SK-N-SH treated with all-trans-retinoic acid at 6 μM for 48 hours (cell line): ENCODE measurements around the gene RGS9.

Experiments used
- ARNTL ChIP-seq: fragments of 450-650 bp; formaldehyde crosslinking; IDR thresholded peaks from 2 replicates; pipeline ENCODE4 v1.5.0; 2020; ENCODE audit warnings: low read depth, mild to moderate bottlenecking, moderate library complexity, borderline replicate concordance
- CSDC2 ChIP-seq: fragments of 250-450 bp; sonication (Bioruptor Pico); IDR thresholded peaks from 2 replicates; pipeline ENCODE4 v1.5.0; 2020; ENCODE audit warnings: mild to moderate bottlenecking, moderate library complexity
- PATZ1 ChIP-seq: fragments of 250-450 bp; sonication (Bioruptor Pico); IDR thresholded peaks from 2 replicates; pipeline ENCODE4 v1.8.0; 2020; ENCODE audit warnings: mild to moderate bottlenecking, moderate library complexity, borderline replicate concordance
- TF ChIP-seq, protein P1 (sequence below): fragments of 250-450 bp; sonication (Bioruptor Pico); IDR thresholded peaks from 2 replicates; pipeline ENCODE4 v1.8.0; 2021; ENCODE audit warnings: low read depth, mild to moderate bottlenecking, moderate library complexity, borderline replicate concordance

DNA sequence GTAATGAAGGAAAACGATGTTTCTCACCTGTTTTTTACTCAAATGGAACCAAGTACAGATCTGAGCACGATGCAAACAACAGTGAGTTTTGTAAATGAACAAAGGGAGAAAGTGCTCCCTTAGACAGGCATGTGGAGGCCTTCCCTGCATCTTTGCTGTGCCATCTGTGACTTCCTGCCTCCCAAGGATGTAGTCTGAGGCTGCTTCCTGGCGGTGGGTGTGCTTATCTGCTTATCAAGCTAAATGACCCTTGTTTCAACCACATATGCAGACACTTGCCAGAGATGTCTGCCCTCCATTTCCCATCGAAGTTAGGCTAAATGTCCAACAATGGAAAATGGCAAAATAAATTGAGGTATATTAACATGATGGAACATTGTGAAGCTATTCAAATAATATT is 34.6 kb downstream of the RGS9 start:
- TF ChIP-seq, protein P1, sequence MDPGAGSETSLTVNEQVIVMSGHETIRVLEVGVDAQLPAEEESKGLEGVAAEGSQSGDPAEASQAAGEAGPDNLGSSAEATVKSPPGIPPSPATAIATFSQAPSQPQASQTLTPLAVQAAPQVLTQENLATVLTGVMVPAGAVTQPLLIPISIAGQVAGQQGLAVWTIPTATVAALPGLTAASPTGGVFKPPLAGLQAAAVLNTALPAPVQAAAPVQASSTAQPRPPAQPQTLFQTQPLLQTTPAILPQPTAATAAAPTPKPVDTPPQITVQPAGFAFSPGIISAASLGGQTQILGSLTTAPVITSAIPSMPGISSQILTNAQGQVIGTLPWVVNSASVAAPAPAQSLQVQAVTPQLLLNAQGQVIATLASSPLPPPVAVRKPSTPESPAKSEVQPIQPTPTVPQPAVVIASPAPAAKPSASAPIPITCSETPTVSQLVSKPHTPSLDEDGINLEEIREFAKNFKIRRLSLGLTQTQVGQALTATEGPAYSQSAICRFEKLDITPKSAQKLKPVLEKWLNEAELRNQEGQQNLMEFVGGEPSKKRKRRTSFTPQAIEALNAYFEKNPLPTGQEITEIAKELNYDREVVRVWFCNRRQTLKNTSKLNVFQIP (CRISPR knock-in tag): no peak
- TF ChIP-seq CSDC2 (CRISPR knock-in tag) (no peak), ARNTL (CRISPR knock-in tag) (no peak), PATZ1 (CRISPR knock-in tag) (no peak)
